HepG2 (cell line): Measurements from ENCODE around the gene CST4. TPM values are rescaled to one million over a fixed set of nuclear protein-coding genes. Genes with fewer than 3 reads are reported as not detected.

Experiments
- CENPBD1 ChIP-seq: sonication (generic); formaldehyde crosslinking; IDR thresholded peaks from 2 replicates; pipeline ENCODE4 v1.8.0; 2022; ENCODE audit warnings: missing genetic modification reagents, low read depth, mild to moderate bottlenecking, borderline replicate concordance
- DNMT3B ChIP-seq: conservative IDR thresholded peaks from 2 replicates; pipeline ENCODE4 v1.6.1; 2016; ENCODE audit warnings: missing biosample characterization, control low read depth
- ETV5 ChIP-seq: IDR thresholded peaks from 2 replicates; pipeline ENCODE4 v1.6.1; 2018; ENCODE audit warnings: missing biosample characterization, missing genetic modification reagents, inconsistent platforms, borderline replicate concordance
- HDAC2 ChIP-seq: sonication (generic); formaldehyde crosslinking; IDR thresholded peaks from 2 replicates; pipeline ENCODE4 v1.4.0; 2020; ENCODE audit warnings: missing genetic modification reagents
- NFYB ChIP-seq: sonication (generic); formaldehyde crosslinking; IDR thresholded peaks from 2 replicates; pipeline ENCODE4 v1.4.0; 2020; ENCODE audit warnings: missing genetic modification reagents
- PAXIP1 ChIP-seq: sonication (generic); formaldehyde crosslinking; conservative IDR thresholded peaks from 2 replicates; pipeline ENCODE4 v1.4.0; 2020; ENCODE audit warnings: mild to moderate bottlenecking, missing genetic modification reagents, moderate library complexity
- PITX1 ChIP-seq: sonication (generic); formaldehyde crosslinking; IDR thresholded peaks from 2 replicates; pipeline ENCODE4 v1.5.1; 2020; ENCODE audit warnings: mild to moderate bottlenecking, missing genetic modification reagents
- SMARCE1 ChIP-seq: fragments of 450-650 bp; IDR thresholded peaks from 2 replicates; pipeline ENCODE4 v1.6.1; 2017; ENCODE audit warnings: borderline replicate concordance
- TCF12 ChIP-seq, 2 experiments: fragments of 450-650 bp in 1 of 2; sonication (generic) in 1 of 2; formaldehyde crosslinking in 1 of 2; IDR thresholded peaks; 2 replicates each; pipeline versions ENCODE4 v1.6.1 to v1.8.0; 2017 to 2022; ENCODE audit warnings: antibody characterized with exemption in 1 of 2, mild to moderate bottlenecking in 1 of 2, missing genetic modification reagents in 1 of 2, moderate library complexity in 1 of 2
- YEATS4 ChIP-seq: sonication (generic); formaldehyde crosslinking; IDR thresholded peaks from 2 replicates; pipeline ENCODE4 v1.4.0; 2020; ENCODE audit warnings: missing genetic modification reagents, borderline replicate concordance
- ZBED4 ChIP-seq: sonication (generic); formaldehyde crosslinking; IDR thresholded peaks from 2 replicates; pipeline ENCODE4 v1.4.0; 2020; ENCODE audit warnings: missing genetic modification reagents, borderline replicate concordance
- ZGPAT ChIP-seq: IDR thresholded peaks from 2 replicates; pipeline ENCODE4 v1.6.1; 2016; ENCODE audit warnings: mild to moderate bottlenecking
- ZNF337 ChIP-seq: sonication (generic); formaldehyde crosslinking; IDR thresholded peaks from 2 replicates; pipeline ENCODE4 v1.5.1; 2020; ENCODE audit warnings: missing genetic modification reagents, low read depth, mild to moderate bottlenecking, borderline replicate concordance
- ZNF441 ChIP-seq: sonication (generic); formaldehyde crosslinking; IDR thresholded peaks from 2 replicates; pipeline ENCODE4 v1.7.0; 2021; ENCODE audit warnings: missing genetic modification reagents, borderline replicate concordance
- ZNF569 ChIP-seq: sonication (generic); formaldehyde crosslinking; IDR thresholded peaks from 2 replicates; pipeline ENCODE4 v1.5.0; 2020; ENCODE audit warnings: mild to moderate bottlenecking, missing genetic modification reagents, moderate library complexity, borderline replicate concordance
- ZNF660 ChIP-seq: sonication (generic); formaldehyde crosslinking; IDR thresholded peaks from 2 replicates; pipeline ENCODE4 v1.5.1; 2020; ENCODE audit warnings: mild to moderate bottlenecking, low read depth, missing genetic modification reagents, borderline replicate concordance
- polyA plus RNA-seq, 8 experiments: library from polyadenylated mRNA; depleted of rRNA in 3 of 8; stranded (reverse) in 7 of 8; unstranded in 1 of 8; fragments of >200 nt; fragmentation: Illumina TruSeq in 4 of 8; extraction: Trizol in 4 of 8; gene quantifications; 2 replicates each; pipeline versions ENCODE4 v1.2.1 to v1.2.3, GENCODE V29; 2011 to 2016; ENCODE audit warnings: low read depth in 4 of 8, missing spikeins in 1 of 8, mixed read lengths in 1 of 8; ENCODE audit not compliant: insufficient read depth in 1 of 8
- total RNA-seq, 5 experiments: library from RNA; depleted of rRNA; stranded (reverse); fragments of >200 nt; fragmentation: Illumina TruSeq; extraction: Trizol; gene quantifications; 2 replicates each; pipeline ENCODE4 v1.2.3, GENCODE V29; 2016; ENCODE audit warnings: low read depth in 1 of 5

Gene CST4
- total and polyA plus RNA-seq, 2 of the 13 experiments (the other 11 are each of a cell fraction or from before 2014, with no cell fraction given), result not detected

- TF ChIP-seq ZBED4 (CRISPR knock-in tag) (no peak), PITX1 (CRISPR knock-in tag) (peak; percentile 60), ZNF337 (CRISPR knock-in tag) (no peak), ZNF441 (CRISPR knock-in tag) (peak; percentile 50; the same call in 1 of the 2 replicates), ZNF660 (CRISPR knock-in tag) (no peak; the same call in 1 of the 2 replicates), ETV5 (CRISPR knock-in tag) (peak; percentile 83), HDAC2 (peak; percentile 79; the same call in 1 of the 2 replicates), ZNF569 (CRISPR knock-in tag) (no peak), NFYB (CRISPR knock-in tag) (no peak), ZGPAT (CRISPR knock-in tag) (peak; percentile 82), PAXIP1 (CRISPR knock-in tag) (peak; percentile 75), YEATS4 (peak; percentile 58; the same call in 1 of the 2 replicates), SMARCE1 (no peak), TCF12 (IDR thresholded peaks at IDR 0.05) (no peak), TCF12 (CRISPR knock-in tag; IDR thresholded peaks at IDR 0.05) (no peak), CENPBD1 (no peak), DNMT3B (CRISPR knock-in tag) (no peak)
These were observed 47.9 kb downstream of the CST4 start (continued) for GRCh38 chr20:23640671-23641667.
